Loucy (cell line): ENCODE results near the gene CHD9NB.

ENCODE experiments used
- H2AFZ ChIP-seq: fragments of 200-600 bp; sonication (generic); 2 replicates; pipeline ENCODE4 v1.6.0; 2016; ENCODE audit warnings: antibody characterized with exemption, mild to moderate bottlenecking, low read length, moderate library complexity
- H3F3A ChIP-seq: fragments of 200-600 bp; 2 replicates; pipeline ENCODE4 v1.6.0; 2016; ENCODE audit warnings: antibody characterized with exemption, low read depth, mild to moderate bottlenecking
- H3K27me3 ChIP-seq: fragments of 200-600 bp; sonication (generic); 2 replicates; pipeline ENCODE4 v1.6.1; 2014; ENCODE audit warnings: low read length, mild to moderate bottlenecking; ENCODE audit not compliant: insufficient read depth, poor library complexity, severe bottlenecking
- H3K36me3 ChIP-seq: fragments of 200-600 bp; sonication (generic); 2 replicates; pipeline ENCODE4 v1.6.1; 2016; ENCODE audit warnings: low read length; ENCODE audit not compliant: insufficient read depth
- H3K4me1 ChIP-seq: fragments of 200-600 bp; sonication (generic); 2 replicates; pipeline ENCODE4 v1.5.1; 2014; ENCODE audit warnings: low read length, mild to moderate bottlenecking; ENCODE audit not compliant: insufficient read depth, poor library complexity, severe bottlenecking
- H3K4me2 ChIP-seq: fragments of 200-600 bp; sonication (generic); 2 replicates; pipeline ENCODE4 v1.6.0; 2014; ENCODE audit warnings: antibody characterized with exemption, low read length, low read depth, mild to moderate bottlenecking; ENCODE audit not compliant: poor library complexity, severe bottlenecking
- H3K4me3 ChIP-seq: fragments of 200-600 bp; sonication (generic); 2 replicates; pipeline ENCODE4 v1.5.1; 2014; ENCODE audit warnings: low read length, mild to moderate bottlenecking, mixed read lengths; ENCODE audit not compliant: poor library complexity, severe bottlenecking
- H3K79me2 ChIP-seq: fragments of 200-600 bp; sonication (generic); 2 replicates; pipeline ENCODE4 v1.6.1; 2014; ENCODE audit warnings: low read length; ENCODE audit not compliant: insufficient read depth
- H3K9ac ChIP-seq: fragments of 200-600 bp; sonication (generic); 2 replicates; pipeline ENCODE4 v1.6.0; 2014; ENCODE audit warnings: mild to moderate bottlenecking, low read depth, low read length, moderate library complexity; ENCODE audit not compliant: poor library complexity, severe bottlenecking
- H3K9me2 ChIP-seq: fragments of 200-600 bp; sonication (generic); replicated peaks from 2 replicates; pipeline ENCODE4 v1.6.1; 2016; ENCODE audit warnings: low read depth, low read length, mixed read lengths
- H3K9me3 ChIP-seq: fragments of 200-600 bp; sonication (generic); 2 replicates; pipeline ENCODE4 v1.6.1; 2014; ENCODE audit warnings: mild to moderate bottlenecking, antibody characterized with exemption, low read length, low read depth; ENCODE audit not compliant: insufficient read depth
- H4K20me1 ChIP-seq: fragments of 200-600 bp; sonication (generic); 2 replicates; pipeline ENCODE4 v1.6.0; 2014; ENCODE audit warnings: antibody characterized with exemption, low read length, mild to moderate bottlenecking; ENCODE audit not compliant: insufficient read depth, poor library complexity, severe bottlenecking
- EZH2phosphoT487 ChIP-seq: fragments of 200-600 bp; IDR thresholded peaks from 2 replicates; pipeline ENCODE4 v1.6.1; 2018; ENCODE audit warnings: antibody characterized with exemption, mild to moderate bottlenecking, moderate library complexity, borderline replicate concordance
- TF ChIP-seq, protein P1 (sequence below): fragments of 200-600 bp; sonication (generic); conservative IDR thresholded peaks from 2 replicates; pipeline ENCODE4 v1.5.1; 2014; ENCODE audit warnings: mild to moderate bottlenecking, antibody characterized with exemption, low read length

The CHD9NB gene

DNA sequence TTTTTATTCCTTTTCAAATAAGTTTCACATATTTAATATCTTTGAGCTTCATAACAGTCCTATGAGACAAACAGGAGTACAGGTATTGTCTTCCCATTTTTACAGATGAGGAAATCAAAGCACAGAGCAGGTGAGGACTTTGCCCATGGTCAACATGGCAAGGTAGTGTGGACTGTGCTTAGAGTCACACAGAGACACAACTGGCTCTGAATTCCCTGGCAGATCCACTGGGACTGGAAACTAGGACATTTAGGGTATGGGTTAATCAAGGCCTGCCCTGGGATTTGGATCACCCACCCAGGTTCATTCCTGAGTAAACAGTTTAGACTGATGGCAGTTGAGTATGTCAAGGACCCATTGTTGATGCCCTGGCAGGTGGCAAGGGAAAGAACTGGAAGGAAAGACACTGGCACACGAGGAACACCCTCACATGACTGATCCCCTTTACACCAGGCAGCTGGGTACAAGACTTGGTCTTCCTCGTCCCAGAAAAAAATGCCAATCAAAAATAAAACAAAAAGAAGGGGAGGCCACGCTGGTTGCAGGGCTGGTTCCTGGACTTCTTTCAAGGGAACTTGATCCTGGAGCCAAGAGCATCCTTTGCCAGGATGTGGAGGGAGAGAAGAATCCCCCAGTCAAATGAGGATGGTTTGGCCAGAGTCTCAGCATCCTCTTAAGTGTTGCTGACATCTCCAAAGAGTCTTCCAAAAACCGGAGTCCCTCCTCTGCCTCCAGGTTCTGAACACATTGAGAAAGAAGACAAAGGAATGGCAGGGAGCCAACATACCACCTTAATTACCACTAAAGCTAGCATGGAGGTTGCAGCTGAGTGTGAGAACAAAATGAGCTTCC, 37.0 kb upstream of the CHD9NB start:
- Histone ChIP-seq H4K20me1 (no peaks in the 10 kb centered on the region), H3K9me2 (no peaks in the 10 kb centered on the region), H3K79me2 (no peaks in the 10 kb centered on the region; the same call in 1 of the 2 replicates), H2AFZ (no peak overlapping the region), H3K9ac (no peak overlapping the region), H3F3A (no peaks in the 10 kb centered on the region), H3K9me3 (no peaks in the 10 kb centered on the region), H3K36me3 (no peaks in the 10 kb centered on the region), H3K4me2 (no peak overlapping the region), H3K4me1 (peaks cover 17% of the 10 kb centered on the region), H3K27me3 (no peaks in the 10 kb centered on the region), H3K4me3 (no peak overlapping the region)
- TF ChIP-seq, protein P1, sequence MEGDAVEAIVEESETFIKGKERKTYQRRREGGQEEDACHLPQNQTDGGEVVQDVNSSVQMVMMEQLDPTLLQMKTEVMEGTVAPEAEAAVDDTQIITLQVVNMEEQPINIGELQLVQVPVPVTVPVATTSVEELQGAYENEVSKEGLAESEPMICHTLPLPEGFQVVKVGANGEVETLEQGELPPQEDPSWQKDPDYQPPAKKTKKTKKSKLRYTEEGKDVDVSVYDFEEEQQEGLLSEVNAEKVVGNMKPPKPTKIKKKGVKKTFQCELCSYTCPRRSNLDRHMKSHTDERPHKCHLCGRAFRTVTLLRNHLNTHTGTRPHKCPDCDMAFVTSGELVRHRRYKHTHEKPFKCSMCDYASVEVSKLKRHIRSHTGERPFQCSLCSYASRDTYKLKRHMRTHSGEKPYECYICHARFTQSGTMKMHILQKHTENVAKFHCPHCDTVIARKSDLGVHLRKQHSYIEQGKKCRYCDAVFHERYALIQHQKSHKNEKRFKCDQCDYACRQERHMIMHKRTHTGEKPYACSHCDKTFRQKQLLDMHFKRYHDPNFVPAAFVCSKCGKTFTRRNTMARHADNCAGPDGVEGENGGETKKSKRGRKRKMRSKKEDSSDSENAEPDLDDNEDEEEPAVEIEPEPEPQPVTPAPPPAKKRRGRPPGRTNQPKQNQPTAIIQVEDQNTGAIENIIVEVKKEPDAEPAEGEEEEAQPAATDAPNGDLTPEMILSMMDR = no peak
- no peak for TF ChIP-seq EZH2phosphoT487

DNA sequence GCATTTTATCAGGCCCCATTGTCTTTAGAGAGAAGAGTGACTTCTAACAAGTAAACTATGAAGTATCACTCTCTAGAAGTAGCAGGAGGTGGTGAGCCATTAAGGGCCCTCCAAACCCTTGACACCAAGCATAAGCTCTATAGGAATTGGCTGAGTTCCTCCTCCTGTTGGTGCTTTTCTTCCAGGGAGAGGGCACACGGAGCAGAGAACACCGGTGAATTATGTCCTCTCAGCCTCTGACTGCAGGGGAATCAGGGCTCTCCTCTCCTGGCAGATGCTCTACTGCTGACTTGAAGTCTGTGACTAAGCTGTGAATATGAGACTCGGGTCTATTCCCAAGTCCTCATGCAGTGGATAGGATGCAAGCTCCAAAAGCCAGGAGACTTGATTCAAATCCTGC, 34.4 kb upstream of the CHD9NB start:
- Histone ChIP-seq H3F3A (no peaks in the 10 kb centered on the region), H4K20me1 (no peaks in the 10 kb centered on the region), H3K9me3 (no peaks in the 10 kb centered on the region), H3K4me3 (no peak overlapping the region), H3K9me2 (no peaks in the 10 kb centered on the region), H3K36me3 (no peaks in the 10 kb centered on the region), H3K4me2 (no peak overlapping the region), H2AFZ (no peak overlapping the region), H3K79me2 (no peaks in the 10 kb centered on the region; the same call in 1 of the 2 replicates), H3K27me3 (no peaks in the 10 kb centered on the region), H3K9ac (no peak overlapping the region), H3K4me1 (peaks cover 17% of the 10 kb centered on the region)
- TF ChIP-seq EZH2phosphoT487 = no peak

DNA sequence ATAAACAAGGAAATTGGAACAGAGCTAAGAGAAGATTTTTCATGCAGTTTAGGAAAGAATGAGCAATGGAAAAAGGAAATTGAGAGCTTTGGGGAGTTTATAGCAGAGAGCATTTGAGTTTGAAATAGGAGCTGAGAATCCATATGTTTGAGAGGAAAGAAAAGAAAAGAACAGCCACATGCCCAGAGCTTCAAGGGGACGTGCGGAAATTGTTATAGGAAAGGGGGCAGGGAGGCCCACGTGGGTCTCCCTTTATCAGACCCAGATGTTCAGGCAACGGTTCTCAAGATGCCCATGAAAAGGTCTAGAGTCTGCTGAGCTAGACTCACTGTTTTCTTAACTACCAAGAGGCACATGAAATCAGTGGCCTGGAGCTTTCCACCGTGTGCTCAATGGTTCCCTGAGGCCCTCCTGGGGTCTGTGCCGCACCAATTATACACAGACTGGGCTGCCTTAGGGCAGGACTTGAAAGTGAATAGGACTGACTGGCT, 33.3 kb upstream of the CHD9NB start:
- Histone ChIP-seq H3K4me1 (peaks cover 9% of the 10 kb centered on the region), H3K9me3 (no peaks in the 10 kb centered on the region), H3K9ac (no peak overlapping the region), H3K4me2 (no peak overlapping the region), H3K79me2 (no peaks in the 10 kb centered on the region; the same call in 1 of the 2 replicates), H4K20me1 (no peaks in the 10 kb centered on the region), H3K9me2 (no peaks in the 10 kb centered on the region), H3K36me3 (no peaks in the 10 kb centered on the region), H3K4me3 (no peak overlapping the region), H2AFZ (no peak overlapping the region), H3K27me3 (no peaks in the 10 kb centered on the region), H3F3A (no peaks in the 10 kb centered on the region)
- TF ChIP-seq, protein P1 = no peak
- TF ChIP-seq EZH2phosphoT487 = no peak
